Neural progenitor cell (in vitro differentiated cells): ENCODE results near the gene SLC12A6. TPM values are rescaled to one million over a fixed set of nuclear protein-coding genes. Genes with fewer than 3 reads are reported as not detected.

Source experiments
- DNase-seq: peaks from one replicate; pipeline ENCODE4 v3.0.0-alpha.2; 2016; ENCODE audit warnings: low spot score
- H2AFZ ChIP-seq: fragments of 200-600 bp; sonication (generic); replicated peaks from 2 replicates; pipeline ENCODE4 v1.6.1; 2016; ENCODE audit warnings: antibody characterized with exemption
- H3F3A ChIP-seq: fragments of 200-600 bp; sonication (generic); 2 replicates; pipeline ENCODE4 v1.6.1; 2016; ENCODE audit warnings: antibody characterized with exemption, low read depth
- H3K27ac ChIP-seq: fragments of 200-600 bp; sonication (generic); 2 replicates; pipeline ENCODE4 v1.5.1; 2016; ENCODE audit warnings: mild to moderate bottlenecking
- H3K27me3 ChIP-seq: fragments of 200-600 bp; sonication (generic); 2 replicates; pipeline ENCODE4 v1.6.1; 2016; ENCODE audit warnings: mild to moderate bottlenecking, moderate library complexity
- H3K36me3 ChIP-seq: fragments of 200-600 bp; sonication (generic); 2 replicates; pipeline ENCODE4 v1.5.1; 2016
- H3K4me1 ChIP-seq: fragments of 200-600 bp; sonication (generic); 2 replicates; pipeline ENCODE4 v1.6.1; 2016; ENCODE audit warnings: mixed run types
- H3K4me2 ChIP-seq: fragments of 200-600 bp; sonication (generic); 2 replicates; pipeline ENCODE4 v1.6.1; 2016
- H3K4me3 ChIP-seq: fragments of 200-600 bp; sonication (generic); 2 replicates; pipeline ENCODE4 v1.5.1; 2016
- H3K79me2 ChIP-seq: fragments of 200-600 bp; sonication (generic); 2 replicates; pipeline ENCODE4 v1.6.1; 2016; ENCODE audit warnings: low read depth
- H3K9ac ChIP-seq: fragments of 200-600 bp; sonication (generic); 2 replicates; pipeline ENCODE4 v1.6.1; 2016
- H3K9me3 ChIP-seq: fragments of 200-600 bp; sonication (generic); 2 replicates; pipeline ENCODE4 v1.5.1; 2016; ENCODE audit warnings: low read depth
- H4K20me1 ChIP-seq: fragments of 200-600 bp; sonication (generic); 2 replicates; pipeline ENCODE4 v1.6.1; 2016; ENCODE audit warnings: low read depth
- H3K27ac Mint-ChIP-seq: 3 replicates; pipeline ENCODE4 v1.8.0; 2021; ENCODE audit warnings: mixed read lengths
- H3K27me3 Mint-ChIP-seq: 2 replicates; pipeline ENCODE4 v1.8.0; 2022; ENCODE audit warnings: low read depth, mild to moderate bottlenecking, inconsistent platforms, moderate library complexity, mixed read lengths; ENCODE audit not compliant: insufficient read depth
- H3K36me3 Mint-ChIP-seq: 3 replicates; pipeline ENCODE4 v1.8.0; 2021; ENCODE audit warnings: mixed read lengths
- H3K4me1 Mint-ChIP-seq: 3 replicates; pipeline ENCODE4 v1.8.0; 2021; ENCODE audit warnings: mixed read lengths
- H3K4me3 Mint-ChIP-seq: 3 replicates; pipeline ENCODE4 v1.8.0; 2021; ENCODE audit warnings: mild to moderate bottlenecking, moderate library complexity, mixed read lengths
- H3K9me3 Mint-ChIP-seq: 3 replicates; pipeline ENCODE4 v1.8.0; 2020; ENCODE audit warnings: mixed read lengths
- CTCF ChIP-seq: fragments of 200-600 bp; sonication (generic); IDR thresholded peaks from 2 replicates; pipeline ENCODE4 v1.5.1; 2017; ENCODE audit warnings: antibody characterized with exemption, mild to moderate bottlenecking
- EZH2 ChIP-seq: fragments of 200-600 bp; sonication (generic); IDR thresholded peaks from 2 replicates; pipeline ENCODE4 v1.6.1; 2017; ENCODE audit warnings: antibody characterized with exemption, mild to moderate bottlenecking, moderate library complexity
- EZH2phosphoT487 ChIP-seq: fragments of 200-600 bp; sonication (generic); IDR thresholded peaks from 2 replicates; pipeline ENCODE4 v1.6.1; 2017; ENCODE audit warnings: antibody characterized with exemption
- total RNA-seq: library from RNA; depleted of rRNA; stranded (reverse); fragments of >200 nt; gene quantifications from 2 replicates; pipeline ENCODE4 v1.2.3, GENCODE V29; 2015; ENCODE audit warnings: low replicate concordance

SLC12A6 gene
- total RNA-seq, 1 donor from 2014 or later: 17.7 TPM

- H3K9me3 ChIP-seq: no peaks in the 10 kb centered on the region
- TF ChIP-seq EZH2phosphoT487 (no peak), CTCF (no peak), EZH2 (no peak)
- H3F3A ChIP-seq: no peaks in the 10 kb centered on the region
- no peak for DNase-seq
- H3K4me2 ChIP-seq: no peak overlapping the region
- no peaks in the 10 kb centered on the region for H3K36me3 ChIP-seq
- no peak overlapping the region for H3K4me3 Mint-ChIP-seq
- H3K27me3 ChIP-seq: no peaks in the 10 kb centered on the region
- no peak overlapping the region for H3K27ac Mint-ChIP-seq
- H2AFZ ChIP-seq: no peak overlapping the region
- H3K27ac ChIP-seq: no peak overlapping the region
- no peaks in the 10 kb centered on the region for H3K4me1 ChIP-seq
- H3K4me3 ChIP-seq: no peak overlapping the region
- H3K27me3 Mint-ChIP-seq: no peaks in the 10 kb centered on the region
- H3K36me3 Mint-ChIP-seq: no peaks in the 10 kb centered on the region
- no peaks in the 10 kb centered on the region for H4K20me1 ChIP-seq
- H3K4me1 Mint-ChIP-seq: no peaks in the 10 kb centered on the region
- H3K9me3 Mint-ChIP-seq: no peaks in the 10 kb centered on the region
- no peaks in the 10 kb centered on the region for H3K79me2 ChIP-seq
- H3K9ac ChIP-seq: no peak overlapping the region
Measured at GRCh38 chr15:34264076-34264475, 73.5 kb downstream of the SLC12A6 start.

GRCh38 chr15:34262362-34262761, 75.2 kb downstream of the SLC12A6 start:
- H3K4me3 Mint-ChIP-seq: no peak overlapping the region

GRCh38 chr15:34259566-34259965, 78.0 kb downstream of the SLC12A6 start:
- Histone ChIP-seq H3F3A (no peaks in the 10 kb centered on the region), H4K20me1 (no peaks in the 10 kb centered on the region), H3K79me2 (no peaks in the 10 kb centered on the region), H3K27me3 (no peaks in the 10 kb centered on the region), H3K4me3 (no peak overlapping the region), H3K9ac (no peak overlapping the region), H3K9me3 (no peaks in the 10 kb centered on the region), H3K4me1 (no peaks in the 10 kb centered on the region), H3K4me2 (no peak overlapping the region), H2AFZ (no peak overlapping the region), H3K36me3 (no peaks in the 10 kb centered on the region), H3K27ac (no peak overlapping the region)
- no peak for TF ChIP-seq EZH2phosphoT487
- no peak for TF ChIP-seq EZH2
- TF ChIP-seq CTCF: no peak
- Mint-ChIP-seq H3K36me3 (no peaks in the 10 kb centered on the region), H3K27ac (no peak overlapping the region), H3K4me1 (no peaks in the 10 kb centered on the region), H3K27me3 (no peaks in the 10 kb centered on the region), H3K4me3 (no peak overlapping the region), H3K9me3 (no peaks in the 10 kb centered on the region)
- no peak for DNase-seq

More at GRCh38 chr15:34262362-34262761, 75.2 kb downstream of the SLC12A6 start:
- no peaks in the 10 kb centered on the region for H3F3A ChIP-seq
- TF ChIP-seq EZH2phosphoT487 (no peak), EZH2 (no peak), CTCF (no peak)
- H3K27me3 ChIP-seq: no peaks in the 10 kb centered on the region
- H3K4me1 ChIP-seq: no peaks in the 10 kb centered on the region
- no peak overlapping the region for H3K27ac ChIP-seq
- H3K4me2 ChIP-seq: no peak overlapping the region
- H4K20me1 ChIP-seq: no peaks in the 10 kb centered on the region
- no peaks in the 10 kb centered on the region for H3K9me3 ChIP-seq
- Mint-ChIP-seq H3K9me3 (no peaks in the 10 kb centered on the region), H3K27me3 (no peaks in the 10 kb centered on the region), H3K27ac (no peak overlapping the region), H3K36me3 (no peaks in the 10 kb centered on the region), H3K4me1 (no peaks in the 10 kb centered on the region)
- no peak overlapping the region for H3K4me3 ChIP-seq
- no peaks in the 10 kb centered on the region for H3K36me3 ChIP-seq
- no peaks in the 10 kb centered on the region for H3K79me2 ChIP-seq
- H3K9ac ChIP-seq: no peak overlapping the region
- peak; percentile 4 for DNase-seq
- no peak overlapping the region for H2AFZ ChIP-seq

- H3K27ac Mint-ChIP-seq: no peak overlapping the region
Measured at GRCh38 chr15:34258151-34258550, 79.4 kb downstream of the SLC12A6 start.

More at GRCh38 chr15:34258151-34258550, 79.4 kb downstream of the SLC12A6 start:
- TF ChIP-seq CTCF (no peak), EZH2phosphoT487 (no peak), EZH2 (no peak)
- no peak overlapping the region for H3K27ac ChIP-seq
- H3K27me3 ChIP-seq: no peaks in the 10 kb centered on the region
- no peaks in the 10 kb centered on the region for H3K4me1 ChIP-seq
- no peak overlapping the region for H3K4me3 Mint-ChIP-seq
- no peak overlapping the region for H3K4me2 ChIP-seq
- no peak for DNase-seq
- H3K9me3 Mint-ChIP-seq: no peaks in the 10 kb centered on the region
- no peaks in the 10 kb centered on the region for H3K36me3 ChIP-seq
- H4K20me1 ChIP-seq: no peaks in the 10 kb centered on the region
- no peaks in the 10 kb centered on the region for H3K36me3 Mint-ChIP-seq
- no peak overlapping the region for H2AFZ ChIP-seq
- no peak overlapping the region for H3K9ac ChIP-seq
- H3K27me3 Mint-ChIP-seq: no peaks in the 10 kb centered on the region
- H3K4me3 ChIP-seq: no peak overlapping the region
- no peaks in the 10 kb centered on the region for H3F3A ChIP-seq
- H3K9me3 ChIP-seq: no peaks in the 10 kb centered on the region
- no peaks in the 10 kb centered on the region for H3K79me2 ChIP-seq
- no peaks in the 10 kb centered on the region for H3K4me1 Mint-ChIP-seq
